ENCODE measurements around the gene LRRC56.

Gene LRRC56

DNA sequence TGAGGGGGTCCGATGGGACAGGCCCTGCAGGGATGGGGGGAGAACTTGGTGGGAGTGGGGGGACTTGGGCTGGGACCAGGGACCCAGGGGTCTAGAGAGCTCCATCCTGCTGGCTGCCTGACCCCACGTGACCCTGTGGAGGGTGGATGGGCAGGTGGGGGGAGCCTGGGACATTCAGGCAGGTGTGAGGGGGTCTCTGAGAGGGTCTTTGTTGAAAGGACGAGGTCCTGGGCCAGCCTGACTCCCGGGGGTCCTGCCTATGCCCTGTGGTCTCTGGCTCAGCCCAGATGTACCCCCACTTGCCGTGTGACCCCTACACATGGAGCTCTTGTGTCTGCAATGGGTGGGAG lies 7.5 kb downstream of the LRRC56 start:
- DNase-seq: no peak

DNA sequence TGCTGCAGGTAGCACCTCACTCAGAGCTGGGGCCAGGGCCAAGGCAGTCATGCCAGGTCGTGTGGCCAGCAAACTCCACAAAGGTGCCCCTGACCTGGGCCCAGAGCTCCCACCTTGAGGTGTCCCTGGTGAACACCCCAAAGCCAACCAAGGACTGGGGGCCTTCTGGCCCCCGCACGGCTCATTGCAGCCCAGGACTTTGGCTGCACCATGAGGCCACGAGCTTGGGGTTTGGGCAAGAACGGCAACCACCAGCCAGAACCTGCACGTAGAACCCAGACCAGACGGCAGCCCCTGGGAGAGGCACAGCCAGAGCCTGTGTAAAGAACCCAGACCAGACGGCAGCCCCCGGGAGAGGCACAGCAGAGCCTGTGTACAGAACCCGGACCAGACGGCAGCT lies 7.8 kb downstream of the LRRC56 start:
- DNase-seq: no peak

DNA sequence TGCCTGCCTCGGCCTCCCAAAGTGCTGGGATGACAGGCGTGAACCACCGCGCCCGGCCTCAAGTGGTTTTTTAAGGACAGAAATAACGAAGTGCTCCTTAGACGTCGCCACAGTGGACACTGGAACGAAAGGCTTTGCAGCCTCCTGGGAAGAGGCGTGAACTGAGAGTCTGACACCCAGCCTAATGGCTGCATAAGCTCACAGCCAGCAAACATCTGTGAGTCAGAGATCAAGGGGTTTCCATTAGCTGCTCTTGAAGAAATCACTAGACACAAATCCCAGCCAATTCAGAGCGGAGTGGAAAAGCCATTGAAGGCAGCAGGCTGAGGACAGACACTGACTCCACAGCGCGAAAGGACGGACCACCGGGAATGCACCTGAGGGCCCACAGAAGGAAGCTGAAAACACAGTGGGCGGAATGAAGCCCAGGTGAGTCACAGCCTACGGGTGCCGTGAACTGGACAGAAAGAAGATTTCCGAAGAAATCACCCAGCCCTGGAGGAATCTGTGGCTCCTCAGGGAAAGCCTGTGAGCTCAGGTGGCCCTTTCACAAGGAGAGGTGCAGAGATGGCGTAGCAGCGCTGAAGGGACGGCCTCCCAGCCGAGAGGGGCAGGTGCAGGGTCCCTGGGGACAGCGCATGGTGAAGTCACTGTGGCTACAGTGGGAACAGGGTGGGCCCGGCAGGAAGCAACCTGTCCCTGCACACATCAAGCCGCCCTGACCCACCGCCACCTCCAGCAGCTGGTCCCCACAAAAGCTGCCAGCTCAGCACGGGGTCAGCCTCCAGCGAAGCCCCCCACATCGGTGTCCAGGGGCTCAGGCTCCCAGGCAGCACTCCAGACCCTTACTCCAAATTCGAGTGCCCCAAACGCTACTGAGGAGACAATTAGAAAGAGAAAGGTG lies 11.6 kb downstream of the LRRC56 start:
- DNase-seq: peak; percentile 80

DNA sequence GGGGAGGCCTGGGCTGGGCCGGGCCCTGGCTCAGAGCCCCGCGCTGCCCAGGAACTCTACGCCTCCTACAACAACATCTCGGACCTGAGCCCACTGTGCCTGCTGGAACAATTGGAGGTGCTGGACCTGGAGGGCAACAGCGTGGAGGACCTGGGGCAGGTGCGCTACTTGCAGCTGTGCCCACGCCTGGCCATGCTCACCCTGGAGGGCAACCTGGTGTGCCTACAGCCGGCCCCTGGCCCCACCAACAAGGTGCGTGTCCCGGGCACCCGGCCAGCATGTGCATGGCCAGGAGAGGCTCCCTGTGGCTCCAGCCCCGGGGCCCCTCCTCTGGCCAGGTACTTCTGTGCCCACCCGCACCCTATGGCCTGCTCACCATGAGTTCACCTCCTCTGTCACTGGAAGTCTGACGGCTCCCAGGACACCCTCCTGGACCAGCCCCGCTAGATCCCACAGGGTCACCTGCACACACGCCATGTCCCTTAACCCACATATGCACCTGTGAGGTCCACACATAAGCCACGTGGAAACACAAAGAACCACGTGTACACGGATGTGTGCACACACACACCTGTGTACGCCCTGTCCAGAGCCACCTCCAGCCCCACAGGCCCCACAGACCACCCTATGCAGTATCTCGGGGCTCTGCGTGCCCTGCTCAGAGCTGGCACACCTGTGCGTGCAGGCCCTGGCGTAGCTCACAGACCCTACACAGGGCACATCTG lies 12.9 kb downstream of the LRRC56 start:
- no peak for DNase-seq

DNA sequence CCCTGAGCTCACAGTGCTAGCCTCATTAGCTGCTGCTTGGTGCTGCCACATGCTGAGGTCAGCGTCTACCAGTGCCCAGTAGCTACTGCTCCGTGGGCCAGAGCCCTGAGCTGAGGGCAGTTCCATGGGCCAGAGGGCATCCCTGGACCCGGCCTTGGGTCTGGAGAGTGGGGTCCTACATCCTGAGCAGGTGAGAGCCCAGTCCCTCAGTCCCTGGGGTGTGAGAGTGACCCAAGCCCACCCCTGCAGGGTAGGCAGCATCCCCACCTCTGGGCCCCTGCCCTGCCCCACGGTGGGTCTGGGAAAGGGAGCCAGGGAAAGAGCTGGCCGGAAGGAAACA lies 13.4 kb downstream of the LRRC56 start:
- DNase-seq: no peak

DNA sequence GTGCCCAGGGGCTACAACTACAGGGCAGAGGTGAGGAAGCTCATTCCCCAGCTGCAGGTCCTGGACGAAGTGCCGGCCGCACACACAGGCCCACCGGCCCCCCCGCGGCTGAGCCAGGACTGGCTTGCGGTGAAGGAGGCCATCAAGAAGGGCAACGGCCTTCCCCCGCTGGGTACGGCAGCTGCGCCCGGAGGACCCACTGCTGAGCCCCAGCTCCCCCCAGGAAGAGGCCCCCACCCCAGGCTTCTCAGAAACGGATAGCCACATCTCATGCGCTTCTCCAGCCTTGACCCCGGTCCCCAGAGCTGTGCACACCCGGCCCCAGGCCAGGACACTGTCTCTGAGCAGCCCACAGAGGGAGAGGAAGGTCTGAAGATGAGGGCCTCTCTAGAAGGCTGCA lies 13.8 kb downstream of the LRRC56 start:
- DNase-seq: no peak

DNA sequence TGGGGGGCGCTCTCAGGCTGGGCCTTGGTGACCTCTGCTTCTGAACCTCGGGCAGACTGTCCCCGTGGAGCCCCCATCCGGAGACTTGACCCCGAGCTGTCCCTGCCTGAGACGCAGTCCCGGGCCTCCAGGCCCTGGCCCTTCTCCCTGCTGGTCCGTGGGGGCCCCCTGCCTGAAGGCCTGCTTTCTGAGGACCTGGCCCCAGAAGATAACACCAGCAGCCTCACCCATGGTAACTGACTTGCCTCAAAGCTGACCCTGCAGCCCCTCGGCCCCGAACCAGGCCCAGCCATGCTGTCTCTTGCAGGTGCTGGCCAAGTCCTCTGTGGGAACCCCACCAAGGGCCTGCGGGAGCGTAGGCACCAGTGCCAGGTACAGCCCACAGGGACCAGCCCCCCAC lies 14.3 kb downstream of the LRRC56 start:
- DNase-seq: no peak

DNA sequence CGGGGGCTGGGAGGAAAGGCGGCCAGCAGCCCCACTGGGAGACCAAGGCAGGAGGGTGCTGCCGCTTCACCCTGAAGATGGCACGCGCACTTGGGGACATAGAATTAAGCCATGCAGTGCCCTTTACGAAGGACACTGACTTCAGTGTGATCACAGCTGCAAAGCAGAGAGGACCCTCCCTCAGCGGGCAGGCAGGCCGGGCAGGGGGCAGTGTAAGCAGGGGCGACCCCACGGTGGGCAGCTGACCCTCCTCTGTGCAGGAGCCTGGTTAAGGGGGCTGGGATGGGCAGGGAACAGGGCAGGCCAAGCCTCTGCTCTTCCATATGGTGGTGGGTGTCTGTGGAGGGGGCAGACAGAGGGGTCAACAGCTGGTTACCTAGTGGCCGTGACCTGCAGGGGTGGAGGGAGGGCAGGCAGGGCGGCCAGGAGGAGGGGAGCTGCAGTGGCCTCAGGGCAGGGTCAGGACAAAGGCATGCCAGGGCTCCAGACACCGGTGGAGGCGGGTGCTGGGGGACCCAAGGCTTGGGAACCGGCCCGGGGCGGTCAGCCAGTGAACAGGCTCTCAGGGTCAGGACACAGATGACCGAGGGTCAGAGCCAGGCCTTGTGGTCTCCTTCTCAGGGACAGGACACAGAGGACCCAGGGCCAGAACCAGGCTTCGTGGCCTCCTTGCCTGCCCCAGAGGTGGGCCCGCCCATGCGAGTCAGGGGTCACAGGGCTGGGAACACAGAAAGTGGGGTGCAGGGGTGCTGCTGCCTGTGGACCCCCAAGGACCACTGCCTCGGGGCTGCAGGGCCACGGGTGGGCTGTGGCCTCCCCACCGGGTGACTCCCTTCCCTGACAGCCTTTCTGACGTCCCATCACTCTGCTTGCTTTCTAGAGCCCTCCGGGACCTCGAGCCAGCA lies 16.0 kb downstream of the LRRC56 start:
- DNase-seq: no peak

DNA sequence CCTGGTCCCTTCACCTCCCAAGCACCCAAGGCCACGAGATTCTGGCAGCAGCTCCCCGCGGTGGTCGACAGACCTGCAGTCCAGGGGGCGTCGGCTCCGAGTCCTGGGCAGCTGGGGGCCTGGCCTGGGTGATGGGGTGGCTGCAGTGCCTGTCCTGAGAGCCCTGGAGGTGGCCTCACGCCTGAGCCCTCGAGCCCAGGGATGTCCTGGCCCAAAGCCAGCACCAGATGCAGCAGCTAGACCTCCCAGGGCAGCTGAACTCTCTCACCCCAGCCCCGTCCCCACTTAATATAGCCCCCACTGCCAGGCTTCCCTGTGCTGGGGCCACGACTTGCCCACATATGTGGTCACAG lies 16.6 kb downstream of the LRRC56 start:
- DNase-seq: no peak

DNA sequence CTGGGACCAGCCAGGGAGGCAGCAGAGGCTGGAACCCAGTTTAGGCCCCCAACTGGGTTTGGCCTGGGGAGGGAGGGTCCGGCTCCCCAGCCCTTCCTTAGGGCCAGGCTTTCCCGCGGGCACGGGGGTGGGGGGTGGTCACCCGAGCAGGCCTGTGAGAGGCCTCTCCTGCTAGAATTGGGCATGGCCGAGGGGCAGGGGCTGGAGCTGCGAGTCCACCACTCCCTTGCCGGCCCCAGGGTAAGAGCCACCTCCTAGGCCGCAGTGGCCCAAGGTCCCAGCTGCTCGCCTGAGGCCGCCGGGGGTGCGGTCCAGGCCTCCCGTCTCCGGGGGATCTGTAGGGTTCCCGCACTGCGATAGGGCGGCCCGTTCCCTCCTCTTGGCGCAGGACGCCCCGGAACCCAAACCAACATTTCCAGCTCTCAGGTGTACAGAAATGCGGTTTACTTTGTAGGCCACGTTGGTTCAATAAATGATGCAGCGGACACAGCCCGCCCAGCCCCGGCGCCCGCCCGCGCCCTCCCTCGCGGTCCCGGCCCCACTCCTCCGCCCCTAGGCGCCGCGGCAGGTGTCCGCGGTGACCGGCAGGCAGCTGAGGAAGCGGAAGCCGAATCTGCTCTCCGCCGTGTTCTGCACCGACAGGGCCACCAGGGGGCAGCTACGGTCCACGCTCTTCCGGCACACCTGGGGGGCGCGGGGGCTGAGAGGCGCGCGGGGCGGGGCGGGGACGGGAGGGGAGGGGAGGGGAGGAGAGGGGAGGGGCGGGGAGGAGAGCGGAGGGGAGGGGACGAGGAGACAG lies 17.3 kb downstream of the LRRC56 start:
- peak; percentile 84 for DNase-seq

DNA sequence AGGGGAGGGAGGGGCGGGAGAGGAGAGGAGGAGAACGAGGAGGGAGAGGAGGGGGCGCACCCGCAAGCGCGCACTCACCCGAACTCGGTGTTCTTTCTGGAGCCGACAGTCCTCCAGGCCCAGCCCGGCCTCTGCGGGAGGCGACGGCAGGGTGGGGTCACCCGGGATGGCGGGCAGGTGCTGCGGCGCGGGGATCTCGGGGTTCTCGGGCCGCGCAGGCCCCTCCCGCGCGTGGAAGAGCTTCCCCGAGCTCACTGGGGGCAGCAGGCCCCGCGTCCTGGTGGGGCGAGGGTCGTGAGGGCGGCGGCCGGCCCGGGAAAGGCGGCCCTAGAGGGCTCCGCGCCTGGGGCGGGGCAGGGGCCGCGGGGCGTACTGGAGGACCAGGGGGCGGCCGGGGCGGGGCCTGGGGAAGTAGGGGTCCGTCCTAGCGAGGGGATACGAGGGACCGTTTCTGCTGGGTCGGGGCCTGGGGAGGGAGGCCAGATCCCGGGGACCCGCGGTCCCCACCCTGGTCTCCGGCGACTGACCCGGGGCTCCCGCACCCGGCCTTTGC lies 18.0 kb downstream of the LRRC56 start:
- DNase-seq: no peak

DNA sequence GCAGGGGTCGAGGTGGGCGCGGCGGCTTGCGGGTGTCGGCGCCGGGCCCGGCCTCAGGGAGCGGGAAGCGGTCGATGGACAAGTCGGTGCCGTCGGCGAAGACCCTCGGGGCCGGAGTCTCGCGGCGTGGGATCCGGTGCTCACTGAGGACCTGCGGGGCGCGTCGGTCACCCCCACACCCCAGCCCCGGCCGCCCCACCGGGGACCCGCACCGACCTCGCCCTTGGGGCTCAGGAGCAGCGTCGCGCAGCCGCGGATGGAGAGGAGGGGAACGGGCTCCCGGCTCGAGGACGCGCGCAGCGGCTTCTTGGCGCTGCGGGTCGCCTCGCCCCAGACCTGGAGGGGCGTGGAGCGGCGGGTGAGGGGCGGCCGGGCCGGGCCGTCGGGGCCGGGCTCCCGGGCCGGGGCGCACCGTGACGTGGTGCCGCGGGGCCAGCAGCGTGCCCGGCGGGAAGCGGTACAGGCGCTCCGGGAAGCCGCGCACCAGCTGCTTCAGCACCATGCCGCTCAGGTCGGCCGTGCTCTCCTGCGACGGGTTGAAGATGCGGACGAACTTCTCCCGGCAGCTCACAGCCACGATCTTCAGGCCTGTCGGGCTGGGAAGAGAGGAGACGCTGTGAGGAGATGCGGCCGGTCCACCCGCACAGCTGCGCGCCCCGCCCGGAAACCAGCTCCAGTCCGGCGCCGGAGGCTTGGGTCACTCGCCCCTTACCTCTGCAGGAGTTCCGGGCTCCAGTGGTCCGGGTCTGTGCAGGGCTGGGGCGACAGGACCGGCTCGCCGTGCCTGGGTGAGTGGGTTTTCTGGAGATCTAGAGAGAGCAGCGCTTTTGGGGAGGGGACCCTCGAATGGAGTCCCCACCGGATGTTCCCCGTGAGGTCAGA lies 18.7 kb downstream of the LRRC56 start:
- no peak for DNase-seq

DNA sequence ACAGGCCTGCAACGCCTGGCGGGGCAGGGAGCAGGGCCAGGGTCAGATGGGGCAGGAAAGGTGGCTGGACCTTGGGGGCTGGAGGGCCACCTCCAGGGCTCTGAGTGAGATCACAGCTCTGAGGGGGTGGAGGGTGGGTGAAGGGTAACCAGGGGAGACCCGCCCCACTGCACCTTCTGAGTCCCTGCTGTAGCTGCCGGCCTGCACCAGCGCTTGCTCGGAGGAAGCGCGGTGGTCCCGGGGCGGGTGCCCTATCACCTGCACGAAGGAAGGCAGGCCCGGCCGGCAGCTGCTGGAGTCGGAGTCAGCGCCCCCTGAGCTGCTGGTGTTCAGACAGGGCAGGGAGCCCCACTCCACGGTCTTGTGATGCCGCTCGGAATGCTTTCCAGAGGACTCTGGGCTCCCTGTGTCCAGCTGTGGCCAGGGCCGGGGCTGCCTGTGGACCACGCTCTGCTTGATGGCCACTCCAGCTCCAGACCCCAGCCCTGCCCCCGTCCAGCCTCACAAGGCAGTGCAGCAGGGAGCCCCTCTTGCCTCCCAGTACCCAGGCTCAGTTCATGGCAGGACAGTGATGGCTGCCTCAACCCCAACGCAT lies 19.4 kb downstream of the LRRC56 start:
- no peak for DNase-seq

DNA sequence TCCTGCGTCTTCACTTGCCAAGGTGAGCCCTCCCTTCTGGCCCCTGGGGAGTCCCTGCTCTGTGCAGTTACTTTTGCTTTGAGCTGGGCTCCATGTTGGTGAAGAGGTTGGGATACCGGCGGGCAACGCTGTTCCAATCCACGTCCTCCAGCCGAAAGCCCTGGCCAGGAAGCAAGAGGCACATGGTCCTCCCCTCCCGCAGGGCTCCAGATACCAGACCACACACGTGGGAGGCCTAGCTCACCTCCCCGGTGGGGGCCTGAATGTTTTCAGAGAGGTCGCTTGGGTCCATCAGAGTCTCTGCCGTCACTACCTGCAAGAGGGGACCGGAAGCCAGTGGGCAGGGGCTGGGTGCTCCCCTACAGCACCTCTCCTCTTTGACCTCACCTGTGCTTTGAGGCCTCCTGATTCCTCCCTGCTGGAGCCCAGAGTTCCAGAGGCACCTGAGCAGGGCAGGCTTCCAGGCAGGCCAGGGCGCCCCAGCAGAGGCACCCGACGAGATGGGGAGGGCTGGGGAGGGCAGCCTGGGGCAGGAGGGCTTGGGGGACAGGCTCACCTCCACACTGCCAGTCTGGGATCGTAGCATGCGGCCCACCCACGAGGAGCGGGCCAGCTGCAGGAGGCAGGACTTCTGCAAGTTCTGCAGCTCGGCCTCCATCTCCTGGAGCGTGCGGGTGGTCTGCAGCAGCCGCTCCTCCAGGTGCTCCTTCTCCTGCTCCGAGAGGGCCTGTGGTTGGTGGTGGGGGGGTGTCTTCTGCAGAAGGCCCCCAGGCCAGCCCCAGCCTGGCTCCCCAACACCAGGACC lies 20.2 kb downstream of the LRRC56 start:
- DNase-seq: no peak

DNA sequence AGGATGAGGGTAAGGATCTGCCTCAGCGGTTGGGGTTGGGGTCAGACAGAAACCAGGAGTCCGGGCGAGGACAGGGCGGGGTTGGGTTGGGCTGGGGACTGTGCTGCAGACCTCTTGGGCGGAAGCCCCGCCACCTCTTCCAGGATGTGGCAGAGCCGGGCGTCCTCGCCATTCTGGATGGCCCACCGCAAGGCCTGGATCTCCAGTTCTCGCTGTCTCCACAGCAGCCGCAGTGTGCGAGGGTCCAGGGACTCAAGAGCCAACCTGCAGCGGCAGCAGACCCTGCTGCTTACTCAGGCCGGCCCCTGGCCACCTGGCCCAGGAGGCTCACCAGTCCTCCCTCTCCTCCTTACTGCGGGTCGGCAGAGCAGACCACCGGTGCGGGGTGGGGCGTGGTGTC lies 21.2 kb downstream of the LRRC56 start:
- DNase-seq: no peak

DNA sequence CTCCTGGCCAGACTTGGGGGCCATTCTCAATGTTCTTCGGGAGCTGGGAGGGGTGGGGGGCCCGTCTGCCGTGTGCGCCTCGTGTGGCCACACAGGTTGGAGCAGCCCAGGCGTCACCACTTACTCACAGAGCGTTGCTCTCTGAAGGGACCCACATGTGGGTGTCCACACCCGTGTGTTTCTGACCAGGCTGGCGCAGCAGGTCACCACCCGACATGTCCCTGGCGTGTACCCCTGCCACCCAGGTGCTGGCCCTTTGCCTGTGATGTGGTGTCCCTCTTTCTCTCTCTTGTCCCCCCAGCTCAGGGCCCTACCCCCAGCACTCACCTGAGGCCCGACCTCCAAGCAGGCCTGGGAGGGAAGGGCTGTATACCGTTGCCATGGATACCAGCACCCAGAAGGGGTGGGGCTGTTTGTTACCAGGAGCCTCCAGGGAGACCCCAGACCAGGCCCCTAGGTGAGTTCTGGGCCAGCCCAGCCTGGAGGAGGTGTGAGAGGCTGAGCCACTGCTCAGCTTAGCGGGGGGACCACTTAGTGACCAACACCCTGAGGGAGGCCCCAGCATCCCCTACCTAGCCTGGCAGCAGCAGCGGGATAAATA lies 21.8 kb downstream of the LRRC56 start:
- DNase-seq: no peak

DNA sequence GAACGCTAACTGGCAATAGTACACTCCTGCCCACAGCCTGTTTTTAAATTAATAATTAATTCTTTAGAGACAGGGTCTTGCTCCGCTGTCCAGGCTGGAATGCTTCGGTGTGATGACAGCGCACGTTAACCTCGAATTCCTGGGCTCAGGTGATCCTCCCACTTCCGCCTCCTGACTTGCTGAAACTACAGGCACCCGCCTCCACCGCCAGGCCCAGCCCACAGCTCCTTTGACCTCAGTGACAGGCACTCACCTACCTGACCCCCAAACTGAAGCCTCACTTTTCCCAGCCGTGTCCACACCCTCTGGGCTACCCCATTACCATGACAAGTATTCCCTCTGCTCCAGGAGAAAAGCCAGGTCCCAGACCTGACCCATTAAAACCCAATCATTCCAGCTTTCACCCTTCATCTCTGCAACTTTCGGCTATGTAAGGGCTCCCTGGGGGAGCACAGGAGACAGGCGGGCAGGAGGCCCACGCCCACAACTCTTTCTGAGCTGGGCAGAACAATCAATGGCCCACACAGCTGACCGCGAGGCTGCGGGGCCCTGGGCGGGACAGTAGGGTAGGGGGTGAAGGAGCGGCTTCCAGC lies 22.5 kb downstream of the LRRC56 start:
- DNase-seq: no peak

DNA sequence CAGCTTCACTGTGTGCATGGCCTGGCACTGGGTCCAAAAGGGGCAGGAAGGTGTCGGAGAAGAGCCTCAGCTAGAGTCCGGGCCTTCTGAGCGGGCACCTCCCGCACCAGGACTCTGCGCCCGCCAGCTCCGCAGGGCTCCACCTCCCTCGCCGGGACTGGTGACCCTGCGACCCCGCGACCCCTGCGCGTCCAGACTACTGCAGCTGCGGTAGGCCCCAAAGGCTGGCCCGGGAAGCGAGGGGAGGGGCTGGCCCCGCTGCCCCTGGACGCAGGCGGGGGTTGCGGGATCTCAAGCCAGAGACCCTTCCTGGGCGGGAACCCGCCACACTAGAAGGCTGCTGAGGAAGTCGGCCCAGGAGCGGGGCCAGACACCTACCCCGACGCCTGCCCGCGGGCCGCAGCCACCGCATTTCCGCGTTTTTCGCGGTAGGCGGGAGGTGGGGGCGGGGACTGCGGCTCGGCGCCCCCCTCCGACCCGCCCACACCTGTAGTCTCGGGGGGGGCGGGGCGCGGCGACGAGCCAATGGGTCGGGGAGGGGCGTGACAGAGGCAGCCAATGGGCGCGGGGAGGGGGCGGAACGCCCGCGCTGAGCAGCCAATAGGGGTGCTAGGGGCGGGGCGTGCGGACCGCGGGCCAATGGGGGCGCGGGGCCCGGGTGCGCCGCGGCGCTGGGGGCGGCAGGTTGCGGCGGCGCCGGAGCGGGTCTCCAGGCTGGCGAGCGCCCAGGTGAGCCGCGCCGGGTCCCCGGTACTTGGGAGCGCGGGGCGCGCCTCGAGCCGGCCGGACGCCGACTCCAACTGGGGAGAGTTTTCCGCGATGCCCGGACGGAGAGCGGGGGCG lies 23.2 kb downstream of the LRRC56 start, which contains the start of the genes LMNTD2 and RASSF7:
Gene LMNTD2, minus strand, starts transcription at position 434 of the 843 bp plus-strand sequence. Its CDS starts 22 bp downstream, at position 412.
Gene RASSF7, plus strand, starts transcription at position 666 of the 843 bp plus-strand sequence. CDS start 799 bp downstream, outside the sequence.
- peak; percentile 80 for DNase-seq
